Endothelial cell of umbilical vein (primary cell): Measurements from ENCODE around the gene ACSF3. TPM values are rescaled to one million over a fixed set of nuclear protein-coding genes. Genes with fewer than 3 reads are reported as not detected.

Source experiments
- BruUV-seq: library from RNA; stranded (reverse); fragments of 400-500 nt; replicated peaks from 2 replicates; lab custom pipeline; 2021; lab: Mats Ljungman, UMichigan
- CTCF ChIA-PET: fragments of 300-600, 350-600 bp; sonication (Branson Sonifier 250); formaldehyde crosslinking; loops from one replicate; lab custom pipeline; 2021; ENCODE audit warnings: antibody characterized with exemption, inconsistent platforms; lab: Charles Lee
- POLR2A ChIA-PET: fragments of 300-600, 350-600 bp; sonication (Branson Sonifier 250); formaldehyde crosslinking; loops from one replicate; lab custom pipeline; 2021; ENCODE audit warnings: antibody characterized with exemption, inconsistent platforms; lab: Charles Lee
- DNase-seq: peaks from one replicate; pipeline ENCODE4 v3.0.0-alpha.2; 2011; ENCODE audit warnings: low read depth, low spot score
- FAIRE-seq: peaks from 2 replicates; lab custom pipeline; 2011; peaks lifted over from hg19 to GRCh38; lab: Jason Lieb, UNC
- H2AFZ ChIP-seq: 2 replicates; pipeline ENCODE4 v1.6.0; 2012; ENCODE audit warnings: low read depth, low read length, control low read depth, inconsistent platforms
- H3K27ac ChIP-seq: 2 replicates; pipeline ENCODE4 v1.5.1; 2011; ENCODE audit warnings: low read depth, mild to moderate bottlenecking, control low read depth, low read length, moderate library complexity; ENCODE audit not compliant: insufficient read depth
- H3K27me3 ChIP-seq, 2 experiments: 2 replicates each; pipeline versions ENCODE4 v1.6.0 to v1.6.1; 2011; ENCODE audit warnings: low read length in 2 of 2, mixed read lengths in 1 of 2; ENCODE audit not compliant: control insufficient read depth in 2 of 2, insufficient read depth in 2 of 2
- H3K36me3 ChIP-seq, 2 experiments: 2 replicates in 1 of 2; 3 replicates in 1 of 2; pipeline ENCODE4 v1.5.1; 2011; ENCODE audit warnings: low read length in 2 of 2, mild to moderate bottlenecking in 1 of 2, moderate library complexity in 1 of 2; ENCODE audit not compliant: control insufficient read depth in 2 of 2, insufficient read depth in 2 of 2; ENCODE audit errors: extremely low read depth in 1 of 2
- H3K4me1 ChIP-seq: 3 replicates; pipeline ENCODE4 v1.5.1; 2011; ENCODE audit warnings: mild to moderate bottlenecking, low read length; ENCODE audit not compliant: control insufficient read depth, insufficient read depth; ENCODE audit errors: extremely low read depth
- H3K4me2 ChIP-seq: 2 replicates; pipeline ENCODE4 v1.6.1; 2011; ENCODE audit warnings: low read length, control low read depth, mixed read lengths; ENCODE audit not compliant: insufficient read depth
- H3K4me3 ChIP-seq, 3 experiments: fragments of 200-600 bp in 1 of 3; sonication (generic), shearing (Covaris generic) in 1 of 3; replicated peaks in 1 of 3; 2 replicates each; pipeline ENCODE4 v1.5.1; 2011 to 2016; ENCODE audit warnings: control low read depth in 3 of 3, low read length in 3 of 3, mild to moderate bottlenecking in 2 of 3, inconsistent platforms in 1 of 3, low read depth in 1 of 3, moderate library complexity in 1 of 3; ENCODE audit not compliant: insufficient read depth in 1 of 3
- H3K79me2 ChIP-seq: 2 replicates; pipeline ENCODE4 v1.6.0; 2012; ENCODE audit warnings: low read length, inconsistent platforms; ENCODE audit not compliant: control insufficient read depth, insufficient read depth
- H3K9ac ChIP-seq: replicated peaks from 2 replicates; pipeline ENCODE3; 2011; ENCODE audit warnings: low read length, control low read depth; ENCODE audit not compliant: insufficient read depth; ENCODE audit errors: extremely low read depth
- H3K9me1 ChIP-seq: replicated peaks from 3 replicates; pipeline ENCODE4 v1.6.0; 2011; ENCODE audit warnings: mild to moderate bottlenecking, low read length; ENCODE audit not compliant: control insufficient read depth, insufficient read depth; ENCODE audit errors: extremely low read depth
- H3K9me3 ChIP-seq: replicated peaks from 2 replicates; pipeline ENCODE4 v1.5.1; 2012; ENCODE audit warnings: low read length, inconsistent platforms; ENCODE audit not compliant: control insufficient read depth, insufficient read depth
- H4K20me1 ChIP-seq: replicated peaks from 2 replicates; pipeline ENCODE3; 2011; ENCODE audit warnings: mild to moderate bottlenecking, low read length; ENCODE audit not compliant: control insufficient read depth, insufficient read depth; ENCODE audit errors: extremely low read depth
- EZH2 ChIP-seq: IDR thresholded peaks from 2 replicates; pipeline ENCODE4 v1.6.1; 2012; ENCODE audit warnings: borderline replicate concordance, low read depth, mild to moderate bottlenecking, moderate library complexity, low read length, inconsistent platforms; ENCODE audit not compliant: severe bottlenecking
- FOS ChIP-seq: IDR thresholded peaks from 2 replicates; pipeline ENCODE4 v1.6.1; 2011; ENCODE audit warnings: mild to moderate bottlenecking, low read length, moderate library complexity, borderline replicate concordance; ENCODE audit not compliant: insufficient read depth
- GATA2 ChIP-seq: IDR thresholded peaks from 2 replicates; pipeline ENCODE4 v1.7.0; 2011; ENCODE audit warnings: low read depth, mild to moderate bottlenecking, moderate library complexity, mixed read lengths, low read length; ENCODE audit not compliant: insufficient read length, insufficient read depth
- JUN ChIP-seq: IDR thresholded peaks from 2 replicates; pipeline ENCODE4 v1.6.1; 2011; ENCODE audit warnings: borderline replicate concordance, low read depth; ENCODE audit not compliant: insufficient read length, insufficient read depth
- MAX ChIP-seq: IDR thresholded peaks from 2 replicates; pipeline ENCODE4 v1.6.1; 2011; ENCODE audit not compliant: insufficient read depth, insufficient read length
- POLR2A ChIP-seq: IDR thresholded peaks from 2 replicates; pipeline ENCODE4 v1.6.1; 2012; ENCODE audit warnings: low read depth, mild to moderate bottlenecking, control low read depth, low read length
- POLR2AphosphoS5 ChIP-seq: IDR thresholded peaks from 2 replicates; pipeline ENCODE4 v1.6.1; 2012; ENCODE audit warnings: low read depth, mild to moderate bottlenecking, control low read depth, low read length, moderate library complexity; ENCODE audit not compliant: insufficient read depth
- dilution Hi-C: fragments of 300-500 bp; cut with MboI; formaldehyde crosslinking; loops from one replicate; pipeline ENCODE4 v1.15.0; 2019; ENCODE audit warnings: low sequenced_read_pairs; ENCODE audit not compliant: extremely low pct_ligation_motif_present
- intact Hi-C: fragments of 100-400 bp; cut with micrococcal nuclease; formaldehyde crosslinking; loops from one replicate; pipeline ENCODE4 v1.10.0; 2022
- polyA plus RNA-seq, 4 experiments: library from polyadenylated mRNA; depleted of rRNA in 3 of 4; stranded (reverse) in 3 of 4; unstranded in 1 of 4; fragments of >200 nt; gene quantifications; 2 replicates each; pipeline versions ENCODE4 v1.2.1 to v1.2.3, GENCODE V29; 2011 to 2012; ENCODE audit warnings: missing spikeins in 1 of 4
- total RNA-seq: library from RNA; stranded (reverse); gene quantifications from 2 replicates; pipeline ENCODE4 v1.2.3, GENCODE V29; 2021
- TF ChIP-seq, protein P1 (sequence below), 2 donors: IDR thresholded peaks; 1 replicate in 1 of 2; 2 replicates in 1 of 2; pipeline ENCODE4 v1.5.1; 2011; ENCODE audit warnings: low read length in 2 of 2, mild to moderate bottlenecking in 2 of 2, moderate library complexity in 2 of 2, control low read depth in 1 of 2, inconsistent platforms in 1 of 2, low read depth in 1 of 2; ENCODE audit not compliant: insufficient read depth in 1 of 2; ENCODE audit errors: extremely low read depth in 1 of 2

The ACSF3 gene
- total and polyA plus RNA-seq, 2 donors (not counting 3 experiments of a cell fraction or from before 2014, with no cell fraction given): 18.6 to 33.2 TPM

GRCh38 chr16:89183463-89183862, 89.8 kb downstream of the ACSF3 start:
- Histone ChIP-seq H3K9ac (no peak overlapping the region), H3K9me1 (no peaks in the 10 kb centered on the region), H3K9me3 (no peaks in the 10 kb centered on the region), H3K4me2 (no peak overlapping the region), H3K36me3 (no peaks in the 10 kb centered on the region), H3K4me1 (no peaks in the 10 kb centered on the region), H3K4me3 (no peak overlapping the region), H4K20me1 (no peaks in the 10 kb centered on the region), H3K27ac (no peak overlapping the region), H2AFZ (no peak overlapping the region), H3K27me3 (peaks cover 0 to 4% of the 10 kb centered on the region in 2 experiments), H3K79me2 (no peaks in the 10 kb centered on the region)
- FAIRE-seq (no peak), DNase-seq (no peak)
- intact Hi-C loops (no loop called here), dilution Hi-C loops (no loop called here)
- no TSS peak for BruUV-seq
- ChIA-PET CTCF (interaction anchor here (1.8 kb wide), 1 partner anchor 9 kb away, joined by 4 read pairs; no protein-coding TSS in a partner anchor), POLR2A (no interaction called here)
- TF ChIP-seq MAX (no peak), EZH2 (no peak), POLR2A (no peak), FOS (no peak), GATA2 (no peak), JUN (no peak), POLR2AphosphoS5 (no peak)
- TF ChIP-seq, protein P1, sequence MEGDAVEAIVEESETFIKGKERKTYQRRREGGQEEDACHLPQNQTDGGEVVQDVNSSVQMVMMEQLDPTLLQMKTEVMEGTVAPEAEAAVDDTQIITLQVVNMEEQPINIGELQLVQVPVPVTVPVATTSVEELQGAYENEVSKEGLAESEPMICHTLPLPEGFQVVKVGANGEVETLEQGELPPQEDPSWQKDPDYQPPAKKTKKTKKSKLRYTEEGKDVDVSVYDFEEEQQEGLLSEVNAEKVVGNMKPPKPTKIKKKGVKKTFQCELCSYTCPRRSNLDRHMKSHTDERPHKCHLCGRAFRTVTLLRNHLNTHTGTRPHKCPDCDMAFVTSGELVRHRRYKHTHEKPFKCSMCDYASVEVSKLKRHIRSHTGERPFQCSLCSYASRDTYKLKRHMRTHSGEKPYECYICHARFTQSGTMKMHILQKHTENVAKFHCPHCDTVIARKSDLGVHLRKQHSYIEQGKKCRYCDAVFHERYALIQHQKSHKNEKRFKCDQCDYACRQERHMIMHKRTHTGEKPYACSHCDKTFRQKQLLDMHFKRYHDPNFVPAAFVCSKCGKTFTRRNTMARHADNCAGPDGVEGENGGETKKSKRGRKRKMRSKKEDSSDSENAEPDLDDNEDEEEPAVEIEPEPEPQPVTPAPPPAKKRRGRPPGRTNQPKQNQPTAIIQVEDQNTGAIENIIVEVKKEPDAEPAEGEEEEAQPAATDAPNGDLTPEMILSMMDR (IDR thresholded peaks at IDR 0.05; ENCODE audit: extremely low read depth in 1 of 2, insufficient read depth in 1 of 2, low read depth in 1 of 2, low read length in 2 of 2): no peak
